GM19397 (cell line): Measurements from ENCODE around the gene CSNK1A1.

Experiments
- ATAC-seq: cut with Tn5 transposase; IDR thresholded peaks from one replicate; pipeline ENCODE4 v1.9.1; 2021; ENCODE audit warnings: mild to moderate bottlenecking, moderate library complexity; ENCODE audit not compliant: unreplicated experiment

CSNK1A1 gene

GRCh38 chr5:149575131-149575530, 23.9 kb upstream of the CSNK1A1 start:
- no peak for ATAC-seq

- ATAC-seq: no peak
Measured at GRCh38 chr5:149572576-149573231, 21.5 kb upstream of the CSNK1A1 start.

- no peak for ATAC-seq
Measured at GRCh38 chr5:149572170-149572569, 20.9 kb upstream of the CSNK1A1 start.

- no peak for ATAC-seq
Measured at GRCh38 chr5:149567226-149567625, 16.0 kb upstream of the CSNK1A1 start.

GRCh38 chr5:149564542-149565140, 13.4 kb upstream of the CSNK1A1 start:
- ATAC-seq: peak; percentile 93

GRCh38 chr5:149563466-149563865, 12.2 kb upstream of the CSNK1A1 start:
- no peak for ATAC-seq

GRCh38 chr5:149561848-149562247, 10.6 kb upstream of the CSNK1A1 start:
- ATAC-seq: no peak

GRCh38 chr5:149559706-149560105, 8.5 kb upstream of the CSNK1A1 start:
- ATAC-seq: no peak

GRCh38 chr5:149552553-149553160, 1.4 kb upstream of the CSNK1A1 start:
- ATAC-seq: no peak

GRCh38 chr5:149552038-149552494, 827 bp upstream of the CSNK1A1 start:
- ATAC-seq: no peak

GRCh38 chr5:149550594-149551226, 529 bp downstream of the CSNK1A1 start:
- ATAC-seq: no peak

- no peak for ATAC-seq
Measured at GRCh38 chr5:149550268-149550583, 1.0 kb downstream of the CSNK1A1 start.

- peak; percentile 21 for ATAC-seq
Measured at GRCh38 chr5:149549461-149550267, 1.6 kb downstream of the CSNK1A1 start.

GRCh38 chr5:149546974-149547373, 4.3 kb downstream of the CSNK1A1 start:
- no peak for ATAC-seq

- no peak for ATAC-seq
Measured at GRCh38 chr5:149545327-149545726, 5.9 kb downstream of the CSNK1A1 start.

- ATAC-seq: no peak
Measured at GRCh38 chr5:149544028-149544420, 7.2 kb downstream of the CSNK1A1 start.

- ATAC-seq: no peak
Measured at GRCh38 chr5:149543361-149544027, 7.7 kb downstream of the CSNK1A1 start.

GRCh38 chr5:149541893-149542292, 9.3 kb downstream of the CSNK1A1 start:
- ATAC-seq: no peak

- no peak for ATAC-seq
Measured at GRCh38 chr5:149540089-149540488, 11.2 kb downstream of the CSNK1A1 start.

- ATAC-seq: no peak
Measured at GRCh38 chr5:149537374-149537975, 13.8 kb downstream of the CSNK1A1 start.
